HG03025 (cell line): ENCODE measurements around the gene TMEM151B.

Experiments used
- ATAC-seq: cut with Tn5 transposase; IDR thresholded peaks from one replicate; pipeline ENCODE4 v1.9.1; 2021; ENCODE audit warnings: mild to moderate bottlenecking, moderate library complexity; ENCODE audit not compliant: unreplicated experiment, low FRiP score

The TMEM151B gene

GRCh38 chr6:44250067-44250717, 20.1 kb upstream of the TMEM151B start:
- no peak for ATAC-seq

GRCh38 chr6:44250718-44251123, 19.5 kb upstream of the TMEM151B start:
- ATAC-seq: no peak

- ATAC-seq: no peak
Observed at GRCh38 chr6:44251576-44252524, 18.4 kb upstream of the TMEM151B start.

GRCh38 chr6:44253307-44254101, 16.7 kb upstream of the TMEM151B start:
- no peak for ATAC-seq

GRCh38 chr6:44254191-44255104, 15.8 kb upstream of the TMEM151B start:
- no peak for ATAC-seq

- no peak for ATAC-seq
Observed at GRCh38 chr6:44255105-44255808, 15.0 kb upstream of the TMEM151B start.

GRCh38 chr6:44255871-44256774, 14.1 kb upstream of the TMEM151B start:
- ATAC-seq: no peak

GRCh38 chr6:44256775-44257024, 13.6 kb upstream of the TMEM151B start:
- no peak for ATAC-seq

- peak; percentile 42 for ATAC-seq
Observed at GRCh38 chr6:44257025-44257752, 13.1 kb upstream of the TMEM151B start, which contains the start of gene SLC35B2. TSS of gene SLC35B2 (minus strand) at chr6:44257528. CDS start at chr6:44257410, 118 bp downstream.

GRCh38 chr6:44257753-44258324, 12.4 kb upstream of the TMEM151B start:
- peak; percentile 2 for ATAC-seq

- ATAC-seq: no peak
Observed at GRCh38 chr6:44258325-44258863, 11.9 kb upstream of the TMEM151B start.

- ATAC-seq: no peak
Observed at GRCh38 chr6:44258921-44259320, 11.3 kb upstream of the TMEM151B start.

GRCh38 chr6:44260011-44260410, 10.2 kb upstream of the TMEM151B start:
- no peak for ATAC-seq

- no peak for ATAC-seq
Observed at GRCh38 chr6:44260451-44261297, 9.6 kb upstream of the TMEM151B start.

- no peak for ATAC-seq
Observed at GRCh38 chr6:44261581-44261980, 8.7 kb upstream of the TMEM151B start.
